Tibial nerve (tissue), 3 donors: ENCODE results near the gene CCDC66.

Source experiments
- POLR2A ChIP-seq, 2 donors: fragments of 450-650 bp; IDR thresholded peaks; one replicate each; pipeline ENCODE4 v1.6.1; 2017; ENCODE audit warnings: antibody characterized with exemption in 2 of 2, mild to moderate bottlenecking in 2 of 2, moderate library complexity in 2 of 2
- TF ChIP-seq, protein P1 (sequence below), 5 experiments: fragments of 200-600 bp in 3 of 5; fragments of 450-650 bp in 2 of 5; sonication (generic) in 3 of 5; IDR thresholded peaks; one replicate each; pipeline ENCODE4 v1.5.1; 2016 to 2019; ENCODE audit warnings: antibody characterized with exemption in 5 of 5, mild to moderate bottlenecking in 3 of 5, moderate library complexity in 2 of 5

DNA sequence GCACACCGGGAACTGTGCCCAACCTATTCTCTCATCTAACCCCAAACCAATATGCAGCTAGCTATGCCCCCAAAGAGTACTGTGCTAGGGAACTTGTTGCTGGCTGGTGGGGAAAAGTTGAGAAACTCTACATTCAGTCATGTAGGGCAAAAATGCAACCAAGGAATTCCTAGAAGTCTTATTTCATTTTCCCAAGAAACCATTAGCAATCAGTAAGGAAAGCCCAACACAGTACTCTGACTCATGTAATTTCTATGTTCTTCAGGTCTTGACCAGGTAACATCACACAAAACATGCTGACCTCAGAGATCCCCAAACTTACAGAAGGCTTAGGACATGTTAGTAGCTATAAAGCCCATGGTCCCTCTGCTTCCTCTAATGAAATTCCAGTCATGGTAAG lies 74.0 kb downstream of the CCDC66 start:
- TF ChIP-seq, protein P1, sequence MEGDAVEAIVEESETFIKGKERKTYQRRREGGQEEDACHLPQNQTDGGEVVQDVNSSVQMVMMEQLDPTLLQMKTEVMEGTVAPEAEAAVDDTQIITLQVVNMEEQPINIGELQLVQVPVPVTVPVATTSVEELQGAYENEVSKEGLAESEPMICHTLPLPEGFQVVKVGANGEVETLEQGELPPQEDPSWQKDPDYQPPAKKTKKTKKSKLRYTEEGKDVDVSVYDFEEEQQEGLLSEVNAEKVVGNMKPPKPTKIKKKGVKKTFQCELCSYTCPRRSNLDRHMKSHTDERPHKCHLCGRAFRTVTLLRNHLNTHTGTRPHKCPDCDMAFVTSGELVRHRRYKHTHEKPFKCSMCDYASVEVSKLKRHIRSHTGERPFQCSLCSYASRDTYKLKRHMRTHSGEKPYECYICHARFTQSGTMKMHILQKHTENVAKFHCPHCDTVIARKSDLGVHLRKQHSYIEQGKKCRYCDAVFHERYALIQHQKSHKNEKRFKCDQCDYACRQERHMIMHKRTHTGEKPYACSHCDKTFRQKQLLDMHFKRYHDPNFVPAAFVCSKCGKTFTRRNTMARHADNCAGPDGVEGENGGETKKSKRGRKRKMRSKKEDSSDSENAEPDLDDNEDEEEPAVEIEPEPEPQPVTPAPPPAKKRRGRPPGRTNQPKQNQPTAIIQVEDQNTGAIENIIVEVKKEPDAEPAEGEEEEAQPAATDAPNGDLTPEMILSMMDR (IDR thresholded peaks at IDR 0.05) = no peak
- TF ChIP-seq POLR2A (IDR thresholded peaks at IDR 0.05) = no peak
